Mucosa of rectum (tissue), 2 donors: ENCODE measurements around the gene SMG6.

Source experiments
- H3K27ac ChIP-seq, 2 donors: one replicate each; pipeline ENCODE4 v1.7.0; 2013; ENCODE audit warnings: inconsistent platforms in 2 of 2, low read depth in 2 of 2, low read length in 2 of 2
- H3K27me3 ChIP-seq, 2 donors: one replicate each; pipeline ENCODE4 v1.7.0; 2013; ENCODE audit warnings: low read length in 2 of 2; ENCODE audit not compliant: control insufficient read depth in 2 of 2, insufficient read depth in 2 of 2
- H3K36me3 ChIP-seq, 2 donors: one replicate each; pipeline ENCODE4 v1.7.0; 2013; ENCODE audit warnings: low read length in 2 of 2; ENCODE audit not compliant: control insufficient read depth in 2 of 2, insufficient read depth in 2 of 2
- H3K4me1 ChIP-seq, 2 donors: one replicate each; pipeline ENCODE4 v1.7.0; 2013; ENCODE audit warnings: low read length in 2 of 2, mild to moderate bottlenecking in 1 of 2; ENCODE audit not compliant: control insufficient read depth in 2 of 2, insufficient read depth in 2 of 2
- H3K4me3 ChIP-seq, 2 donors: one replicate each; pipeline ENCODE4 v1.7.0; 2013; ENCODE audit warnings: low read length in 2 of 2
- H3K9ac ChIP-seq, 2 donors: one replicate each; pipeline ENCODE4 v1.7.0; 2013; ENCODE audit warnings: low read length in 2 of 2, low read depth in 1 of 2, mild to moderate bottlenecking in 1 of 2
- H3K9me3 ChIP-seq, 2 donors: one replicate each; pipeline ENCODE4 v1.7.0; 2013; ENCODE audit warnings: low read length in 2 of 2; ENCODE audit not compliant: control insufficient read depth in 2 of 2
- donor health status: healthy.
- donor health status: Normal muscosa, but diverticular disease.

Gene SMG6

DNA sequence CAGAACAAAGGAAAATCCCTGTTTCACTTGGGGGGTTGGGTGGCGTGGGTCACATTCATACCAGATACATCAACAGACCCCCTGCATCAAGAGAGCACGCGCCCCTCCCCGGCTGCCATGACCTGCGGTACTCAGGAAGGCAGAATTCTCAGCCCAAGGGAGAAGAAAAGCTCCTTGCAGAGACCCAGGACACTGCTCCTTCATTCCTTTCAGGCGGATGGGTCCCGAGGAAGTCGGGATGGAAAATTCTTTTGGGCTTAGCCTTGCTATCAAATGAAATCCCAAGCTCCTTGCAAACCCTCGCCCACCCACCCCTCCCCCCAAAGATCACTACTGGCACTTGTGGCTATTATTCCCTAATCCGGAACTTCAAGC lies 208.1 kb downstream of the SMG6 start:
- Histone ChIP-seq H3K27me3 (no peaks in the 10 kb centered on the region), H3K4me1 (peaks cover 0 to 10% of the 10 kb centered on the region in 2 donors), H3K36me3 (no peaks in the 10 kb centered on the region), H3K4me3 (no peak overlapping the region), H3K9me3 (no peaks in the 10 kb centered on the region), H3K9ac (no peak overlapping the region), H3K27ac (no peak overlapping the region)

DNA sequence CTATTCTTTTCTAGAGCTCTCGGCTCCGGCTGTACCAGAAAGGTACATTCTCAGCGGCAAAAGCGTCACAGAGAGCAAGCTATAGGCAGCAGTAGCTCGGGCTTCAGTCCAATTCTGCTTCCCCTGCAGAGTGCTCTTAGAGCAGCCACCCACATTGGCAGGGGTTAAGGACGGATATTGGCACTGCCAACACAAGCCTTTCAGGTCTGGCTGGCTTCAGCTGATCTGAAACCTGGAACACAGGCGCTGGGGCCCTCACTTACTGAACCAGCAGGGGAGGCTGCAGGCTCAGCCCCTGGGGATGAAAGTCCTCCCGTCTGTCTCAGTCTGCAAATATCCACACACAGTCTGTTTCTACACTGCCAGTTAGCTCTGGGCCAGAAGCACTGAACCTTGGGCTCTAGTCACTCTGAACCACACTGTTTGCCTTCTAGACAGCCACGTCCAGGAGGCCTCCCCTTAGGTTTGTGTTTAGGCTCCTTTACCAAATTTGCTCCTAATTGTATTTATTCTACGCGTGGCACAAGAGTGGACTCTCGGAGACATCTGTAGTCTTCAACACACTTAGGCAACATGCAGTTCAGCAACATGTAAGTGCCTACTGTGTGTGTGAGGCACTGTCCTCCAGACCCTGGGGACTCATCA lies 208.6 kb downstream of the SMG6 start:
- Histone ChIP-seq H3K36me3 (no peaks in the 10 kb centered on the region), H3K27ac (peak overlapping the region in 1 of 2 donors; percentile 10), H3K9ac (no peak overlapping the region), H3K4me3 (no peak overlapping the region), H3K9me3 (no peaks in the 10 kb centered on the region), H3K4me1 (peaks cover 0 to 14% of the 10 kb centered on the region in 2 donors), H3K27me3 (no peaks in the 10 kb centered on the region)

DNA sequence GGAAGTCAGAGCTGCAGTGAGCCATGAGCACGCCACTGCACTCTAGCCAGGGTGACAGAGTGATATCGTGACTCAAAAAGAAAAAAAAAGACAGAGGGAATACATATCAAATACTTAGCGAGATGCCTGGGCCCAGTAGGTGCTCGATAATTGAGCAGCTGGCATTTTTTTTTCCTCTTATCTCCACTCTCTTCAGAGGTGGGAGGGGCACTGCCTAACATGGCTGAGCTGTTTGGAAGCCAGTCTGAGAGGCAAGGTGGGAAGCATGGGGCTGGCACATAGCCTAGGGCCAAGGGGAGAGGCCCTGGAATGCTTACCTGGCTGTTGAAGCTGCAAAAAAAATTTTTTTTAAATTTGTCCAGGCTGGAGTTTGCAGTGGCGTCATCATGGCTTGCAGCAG lies 210.2 kb downstream of the SMG6 start:
- H3K27me3 ChIP-seq, result no peaks in the 10 kb centered on the region
- no peak overlapping the region for H3K27ac ChIP-seq
- H3K4me3 ChIP-seq, result no peak overlapping the region
- H3K9me3 ChIP-seq, result no peaks in the 10 kb centered on the region
- no peak overlapping the region for H3K9ac ChIP-seq
- H3K36me3 ChIP-seq, result no peaks in the 10 kb centered on the region
- H3K4me1 ChIP-seq, result peaks cover 15 to 23% of the 10 kb centered on the region in 2 donors

DNA sequence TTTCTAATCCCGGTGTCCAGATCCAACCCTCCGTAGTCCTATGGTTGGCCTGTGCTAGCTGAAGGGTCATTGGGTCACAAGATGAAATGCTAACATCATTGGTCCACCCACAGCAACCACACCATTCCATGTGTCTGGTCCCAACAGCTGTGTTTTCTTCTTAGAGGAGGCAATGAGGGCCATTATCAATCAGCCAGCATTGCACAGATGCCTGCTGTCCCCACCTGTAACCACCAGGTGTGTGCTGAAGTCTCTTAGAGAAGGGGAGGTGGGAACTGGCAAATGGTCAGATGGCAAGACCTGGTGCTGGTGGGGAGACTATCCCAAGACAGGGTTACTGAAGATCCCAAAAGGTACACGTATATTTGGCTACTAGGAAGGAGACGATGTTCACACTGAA lies 211.3 kb downstream of the SMG6 start:
- H3K4me1 ChIP-seq, result peaks cover 26 to 34% of the 10 kb centered on the region in 2 donors
- no peak overlapping the region for H3K9ac ChIP-seq
- H3K27ac ChIP-seq, result no peak overlapping the region
- H3K27me3 ChIP-seq, result no peaks in the 10 kb centered on the region
- no peaks in the 10 kb centered on the region for H3K9me3 ChIP-seq
- no peaks in the 10 kb centered on the region for H3K36me3 ChIP-seq
- H3K4me3 ChIP-seq, result no peak overlapping the region

DNA sequence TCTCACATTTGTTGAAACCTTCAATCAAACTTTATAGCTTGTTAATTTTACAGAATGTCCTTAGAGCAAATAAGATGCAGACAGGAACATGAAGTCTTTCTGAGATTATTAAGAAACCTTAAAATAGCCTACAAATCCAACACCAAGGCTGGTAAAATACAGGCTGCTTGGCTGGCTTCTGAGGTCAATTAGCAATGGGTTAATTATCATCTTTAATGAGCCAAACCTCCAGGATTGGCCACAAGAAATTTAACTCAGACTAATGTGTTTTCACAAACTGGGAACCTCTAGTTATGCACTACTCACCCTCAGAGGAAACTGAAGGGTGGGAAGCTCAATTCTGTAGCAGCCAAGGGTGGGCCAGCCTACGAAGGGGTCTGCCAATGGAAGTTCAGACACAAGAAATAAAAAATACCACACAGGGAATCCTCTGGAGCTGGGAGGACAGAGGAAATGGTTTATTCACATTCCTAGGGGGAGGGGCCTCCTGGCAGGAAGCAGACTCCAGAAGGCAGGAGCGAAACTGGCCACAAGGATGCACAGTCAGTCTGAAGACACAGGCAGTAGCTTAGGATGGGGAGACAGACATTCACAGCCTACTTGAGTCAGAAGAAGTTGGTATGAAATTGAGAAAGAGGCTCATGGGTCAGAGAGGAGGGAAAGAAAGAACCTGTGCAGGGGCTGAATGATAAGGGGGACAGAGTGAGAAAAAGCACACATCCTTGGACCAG lies 212.6 kb downstream of the SMG6 start:
- Histone ChIP-seq H3K4me3 (peak overlapping the region in 1 of 2 donors; percentile 14), H3K27me3 (no peaks in the 10 kb centered on the region), H3K27ac (peak overlapping the region; percentile 78 to 86), H3K4me1 (peaks cover 39 to 45% of the 10 kb centered on the region in 2 donors), H3K36me3 (no peaks in the 10 kb centered on the region), H3K9me3 (no peaks in the 10 kb centered on the region), H3K9ac (peak overlapping the region in 1 of 2 donors; percentile 34)

DNA sequence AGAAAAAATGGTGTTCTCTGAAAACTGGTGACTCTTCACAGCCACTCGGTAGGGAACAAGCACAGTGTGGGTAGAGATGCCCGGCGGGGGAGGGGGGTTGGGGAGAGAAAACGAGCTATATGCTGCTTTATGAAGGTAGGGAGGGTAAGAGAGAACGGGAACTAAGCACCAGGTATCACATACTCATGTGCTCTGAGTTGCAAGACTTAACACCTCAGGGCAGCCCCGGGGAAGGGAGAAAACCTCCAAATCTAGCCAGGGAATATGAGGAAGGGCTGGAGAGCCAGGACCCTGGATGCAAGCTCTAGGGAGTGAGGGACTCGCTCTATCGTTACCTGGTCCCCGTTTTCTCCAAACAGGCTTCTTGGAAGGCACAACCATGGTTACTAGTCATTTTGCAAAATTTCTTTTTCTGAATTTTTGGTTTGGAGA lies 213.4 kb downstream of the SMG6 start:
- Histone ChIP-seq H3K27ac (peak overlapping the region; percentile 78 to 86), H3K9ac (peak overlapping the region; percentile 21 to 64), H3K9me3 (no peaks in the 10 kb centered on the region), H3K4me3 (peak overlapping the region; percentile 24 to 81), H3K4me1 (peaks cover 46 to 53% of the 10 kb centered on the region in 2 donors), H3K36me3 (no peaks in the 10 kb centered on the region), H3K27me3 (no peaks in the 10 kb centered on the region)

DNA sequence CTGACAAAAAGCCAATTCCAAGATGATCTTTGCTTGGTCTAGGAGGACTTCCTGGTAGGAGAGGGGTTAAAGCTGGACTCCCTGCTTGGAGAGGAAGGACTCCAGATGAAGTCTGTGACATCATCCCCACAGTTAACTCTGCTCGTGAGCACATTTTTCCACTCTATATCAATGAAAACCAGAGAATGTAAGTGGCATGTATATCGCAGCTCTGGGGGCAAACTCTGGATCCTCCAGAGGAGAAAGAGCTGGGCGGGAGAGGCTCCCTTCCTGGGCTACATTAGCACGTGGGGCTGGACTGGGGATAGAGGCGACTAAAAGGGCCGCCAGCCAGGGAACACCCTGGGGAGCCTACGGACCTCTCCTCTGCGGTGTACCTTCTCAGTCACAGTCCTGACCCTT lies 214.6 kb downstream of the SMG6 start:
- Histone ChIP-seq H3K9ac (peak overlapping the region; percentile 46 to 64), H3K4me1 (peaks cover 58 to 65% of the 10 kb centered on the region in 2 donors), H3K4me3 (peak overlapping the region; percentile 58 to 81), H3K27ac (peak overlapping the region; percentile 78 to 86), H3K27me3 (no peaks in the 10 kb centered on the region), H3K36me3 (no peaks in the 10 kb centered on the region), H3K9me3 (no peaks in the 10 kb centered on the region)

DNA sequence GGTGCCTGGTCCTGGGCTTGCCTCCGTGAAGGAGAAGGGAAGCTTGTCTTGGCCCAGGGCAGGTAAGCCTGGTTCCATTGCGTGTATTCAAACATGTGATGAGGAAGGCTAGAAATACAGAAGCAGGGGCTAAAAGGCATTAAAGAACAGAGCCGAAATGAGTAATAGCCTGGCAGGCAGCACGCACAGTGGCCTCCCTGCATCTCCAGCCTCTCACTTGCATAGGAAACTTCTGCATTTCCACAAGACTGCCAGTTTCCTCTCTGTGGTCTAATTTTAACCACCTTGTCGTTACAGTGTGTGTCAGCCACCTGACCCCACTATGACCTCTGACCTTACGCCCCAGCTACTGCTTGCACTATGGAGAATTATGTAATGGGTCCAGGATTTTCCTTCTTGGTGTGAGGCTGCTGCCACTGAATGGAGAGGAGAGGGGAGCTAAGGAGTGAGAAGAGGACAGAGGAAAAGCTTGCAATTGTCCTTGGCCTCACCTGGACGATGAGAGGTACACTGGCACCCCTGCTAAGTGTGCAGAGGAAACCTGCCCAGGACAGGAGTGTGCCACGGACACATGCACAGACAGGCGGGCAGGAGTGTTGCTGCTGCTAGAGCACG lies 215.9 kb downstream of the SMG6 start:
- Histone ChIP-seq H3K4me1 (peaks cover 70 to 72% of the 10 kb centered on the region in 2 donors), H3K36me3 (no peaks in the 10 kb centered on the region), H3K9me3 (no peaks in the 10 kb centered on the region), H3K27me3 (no peaks in the 10 kb centered on the region), H3K4me3 (no peak overlapping the region), H3K27ac (peak overlapping the region; percentile 39 to 86), H3K9ac (no peak overlapping the region)

DNA sequence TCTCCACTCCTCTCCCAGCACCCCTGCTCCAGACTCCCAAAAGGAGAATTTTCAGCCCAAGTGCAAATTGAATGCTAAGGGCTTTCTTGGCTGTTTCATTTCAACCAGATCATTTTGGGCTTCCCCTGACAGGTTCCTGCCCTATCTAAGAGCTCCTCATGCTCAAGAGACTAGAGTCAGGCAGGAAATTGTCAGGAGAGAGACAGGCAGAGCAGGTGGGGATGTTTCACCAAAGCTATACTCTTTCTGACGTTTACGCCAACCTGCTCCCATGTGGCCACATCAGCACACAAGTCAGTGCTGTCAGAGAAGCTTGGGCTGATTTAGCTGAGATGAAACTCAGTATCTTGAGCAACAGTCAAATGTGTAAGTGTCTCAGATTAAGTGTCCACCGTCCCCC lies 217.3 kb downstream of the SMG6 start:
- peaks cover 6 to 11% of the 10 kb centered on the region in 2 donors for H3K36me3 ChIP-seq
- H3K4me3 ChIP-seq, result no peak overlapping the region
- peak overlapping the region; percentile 96 to 97 for H3K27ac ChIP-seq
- peak overlapping the region in 1 of 2 donors; percentile 70 for H3K9ac ChIP-seq
- no peaks in the 10 kb centered on the region for H3K27me3 ChIP-seq
- H3K4me1 ChIP-seq, result peaks cover 70 to 75% of the 10 kb centered on the region in 2 donors
- H3K9me3 ChIP-seq, result no peaks in the 10 kb centered on the region

DNA sequence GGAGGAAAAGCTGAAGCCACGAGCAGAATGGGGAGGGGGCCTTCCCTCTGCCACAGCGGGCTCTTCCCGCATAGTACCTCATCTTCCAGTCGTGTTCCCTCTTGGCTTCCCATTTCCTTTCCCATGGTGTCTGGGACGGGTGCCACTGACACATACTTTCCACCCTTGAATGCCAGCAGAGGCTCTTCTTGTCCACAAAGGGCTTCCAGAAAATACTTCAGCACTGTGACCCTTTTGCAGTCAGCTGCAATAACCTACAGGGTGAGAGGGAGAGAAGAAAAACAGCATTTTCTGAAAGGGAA lies 218.0 kb downstream of the SMG6 start:
- H3K27ac ChIP-seq, result peak overlapping the region; percentile 96 to 97

More for the DNA sequence above, 218.0 kb downstream of the SMG6 start:
- H3K36me3 ChIP-seq, result peaks cover 12 to 16% of the 10 kb centered on the region in 2 donors
- H3K4me1 ChIP-seq, result peaks cover 67 to 70% of the 10 kb centered on the region in 2 donors
- peak overlapping the region; percentile 60 to 70 for H3K9ac ChIP-seq
- H3K9me3 ChIP-seq, result no peaks in the 10 kb centered on the region
- H3K27me3 ChIP-seq, result no peaks in the 10 kb centered on the region
- H3K4me3 ChIP-seq, result no peak overlapping the region
